Measurements from ENCODE around the gene STIM1.
A peak's percentile ranks its signal among the peaks of the same experiment; 100 is the strongest.
"Not testable (repeated sequence)": the region's sequence is repeated elsewhere in the genome, so short reads cannot be mapped to it uniquely, and the experiment has no call there.

The STIM1 gene

DNA sequence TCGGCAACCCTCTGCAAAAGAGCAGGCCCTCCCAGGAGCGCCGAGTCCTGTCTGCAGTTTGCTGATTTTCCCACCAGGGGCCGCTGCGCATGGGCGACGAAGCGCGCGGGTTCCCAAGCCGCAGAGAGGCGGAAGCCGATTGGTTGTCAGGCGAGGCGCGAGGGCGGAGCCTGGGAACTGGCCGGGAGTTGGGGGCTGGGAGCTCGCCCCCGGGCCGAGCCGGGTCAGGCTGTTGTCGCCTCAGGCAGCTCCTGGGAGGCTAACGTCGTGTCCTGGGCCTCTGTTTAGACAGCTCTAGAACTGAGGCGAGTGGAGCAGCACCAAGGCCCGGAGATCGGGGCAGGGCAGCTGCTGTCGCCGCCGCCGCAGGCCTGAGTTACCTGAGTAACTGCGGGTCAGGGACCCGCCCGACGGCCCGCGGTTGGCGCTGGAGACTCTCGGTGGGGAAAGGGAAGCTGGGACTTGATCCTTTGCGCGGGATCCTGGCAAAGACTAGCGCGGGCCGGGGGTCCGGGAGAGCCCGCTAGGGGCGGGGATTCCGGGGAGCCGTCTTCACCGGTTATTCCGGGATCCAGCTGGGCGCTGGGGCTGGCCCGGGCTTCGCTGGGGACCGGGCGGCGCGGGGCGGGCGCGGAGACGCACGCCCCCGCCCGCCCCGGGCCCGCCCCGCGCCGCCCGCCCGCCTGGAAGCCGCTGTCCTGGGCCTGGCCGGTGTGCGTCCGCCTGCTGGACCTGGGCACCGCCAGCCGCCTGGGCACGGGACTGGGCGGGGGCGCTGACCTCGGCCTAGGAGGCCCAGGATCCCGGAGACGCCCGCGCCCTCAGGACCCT lies at the start of gene STIM1:
STIM1 (plus strand) TSS at position 688 of the 831 bp plus-strand sequence. CDS start 607 bp downstream, outside the sequence.
- peak; percentile 97 for DNase-seq (ENCODE audit: low read depth)

DNA sequence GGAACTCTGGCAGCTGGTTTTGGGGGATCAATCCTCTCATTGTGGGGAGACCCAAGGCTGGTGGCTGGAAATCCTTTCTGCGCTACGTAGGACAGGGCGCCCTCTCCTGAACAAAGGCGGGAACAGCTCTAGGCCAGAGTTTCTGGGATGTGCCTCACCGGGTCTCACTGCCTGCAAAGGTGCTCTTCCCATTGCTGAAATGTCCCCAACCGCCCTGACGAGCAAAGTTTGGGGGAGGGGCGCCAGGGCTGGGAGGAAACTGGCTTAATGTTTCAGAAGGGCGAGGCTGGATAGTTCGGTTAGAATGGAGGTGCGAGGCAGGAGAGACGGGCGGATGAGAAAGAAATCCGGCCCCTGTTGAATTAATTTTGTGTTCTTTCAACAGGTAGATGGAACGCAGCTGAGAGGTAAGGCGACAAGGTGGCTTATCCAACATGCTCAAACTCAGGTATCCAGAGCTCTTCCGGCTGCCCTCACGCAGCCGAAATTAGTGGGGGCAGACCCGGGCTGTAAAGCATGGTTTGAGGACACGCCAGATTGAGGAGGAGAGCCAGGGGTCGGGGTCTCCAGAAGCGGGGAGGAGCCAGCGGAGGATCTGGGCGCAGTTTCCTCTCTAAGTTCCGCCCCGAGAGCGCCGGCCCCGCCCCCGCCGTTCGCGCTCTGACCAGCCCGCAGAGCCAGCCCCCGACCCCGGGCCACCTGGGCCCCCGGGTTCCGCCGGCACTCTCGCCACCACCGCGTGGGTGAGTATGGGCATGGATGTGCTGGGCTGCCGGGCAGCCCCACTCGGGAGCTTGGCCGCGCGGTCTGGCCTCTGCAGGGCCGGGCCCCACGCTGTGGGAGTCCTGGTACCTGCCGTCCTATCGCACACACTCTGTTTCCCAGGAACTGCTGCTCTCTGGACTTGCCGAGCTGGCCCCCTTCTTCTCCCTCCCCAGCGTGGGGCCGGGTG lies 47.3 kb upstream of the STIM1 start, which contains the start of gene PGAP2:
PGAP2 (plus strand) TSS at position 652 of the 952 bp plus-strand sequence. CDS start 2,700 bp downstream, outside the sequence.
- DNase-seq (ENCODE audit: low read depth): peak; percentile 40

DNA sequence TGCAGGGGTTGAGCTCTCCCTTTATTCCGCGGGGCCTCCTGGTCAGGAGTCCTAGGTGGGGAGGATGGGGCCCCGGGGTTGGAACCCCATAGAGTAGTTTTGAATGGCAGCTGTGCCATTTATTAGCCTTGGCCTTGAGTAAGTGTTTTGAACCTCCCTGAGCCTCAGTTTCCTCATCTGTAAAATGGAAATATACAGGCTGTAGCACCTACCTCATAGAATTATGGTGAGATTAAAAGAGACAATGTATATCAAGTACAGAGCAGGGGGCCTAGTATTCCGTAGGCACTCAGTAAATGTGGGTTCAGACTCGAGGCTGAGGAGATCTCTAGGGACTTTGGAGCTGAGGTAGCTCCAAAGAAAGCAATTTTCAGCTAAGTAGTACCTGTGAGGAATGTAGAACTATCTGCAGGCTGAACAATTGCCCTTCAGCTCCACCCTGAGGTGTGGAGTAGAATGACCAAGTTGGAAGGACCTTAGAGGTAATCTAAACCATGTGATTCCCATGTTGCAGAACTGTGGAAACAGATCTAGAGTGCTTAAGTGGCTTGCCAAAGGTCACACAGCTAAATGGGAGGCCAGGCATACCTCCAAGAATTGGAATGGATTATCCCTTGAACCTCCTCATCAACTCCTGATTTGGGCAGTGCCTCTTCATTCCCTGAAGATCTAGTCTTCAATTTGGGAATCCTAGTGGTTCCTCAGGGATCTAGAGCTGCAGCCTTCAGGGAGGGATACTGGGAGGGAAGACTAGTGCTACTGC lies 46.4 kb upstream of the STIM1 start:
- DNase-seq (ENCODE audit: low read depth): no peak

DNA sequence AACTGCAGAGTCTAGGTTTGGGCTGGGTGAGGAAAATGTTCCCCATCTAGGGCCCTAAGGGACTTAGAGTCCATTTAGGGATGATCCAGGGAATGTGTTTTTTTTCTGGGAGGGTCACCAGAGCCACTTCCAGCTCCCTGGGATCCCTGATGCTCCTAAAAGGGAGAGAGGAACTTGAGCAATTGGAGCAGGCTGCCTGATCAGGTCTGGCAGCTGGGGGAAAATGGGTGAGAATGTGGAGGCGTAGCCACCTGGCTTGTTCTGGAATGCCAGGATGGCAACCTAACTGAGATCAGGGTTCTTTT lies 45.9 kb upstream of the STIM1 start:
- DNase-seq (ENCODE audit: low read depth): no peak

DNA sequence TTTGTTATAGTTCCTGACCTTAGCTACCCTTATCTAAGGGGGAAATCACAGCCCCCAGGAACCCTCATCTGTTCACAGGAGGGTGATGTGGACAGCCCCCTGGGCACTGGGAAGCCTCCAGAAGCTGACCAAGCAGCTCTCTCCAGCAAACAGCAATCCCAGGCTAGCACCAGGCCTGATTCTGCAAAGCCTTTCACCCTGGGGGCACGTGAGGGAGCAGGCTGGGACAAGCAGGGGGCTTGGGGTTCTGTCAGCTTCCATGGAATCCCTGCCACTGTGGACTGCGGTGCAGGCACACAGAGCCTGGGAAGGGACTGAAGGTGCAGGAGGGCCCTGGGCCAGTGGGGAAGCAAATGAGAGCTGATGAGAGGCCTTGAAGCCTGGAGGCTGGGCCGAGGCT lies 45.0 kb upstream of the STIM1 start:
- no peak for DNase-seq (ENCODE audit: low read depth)

DNA sequence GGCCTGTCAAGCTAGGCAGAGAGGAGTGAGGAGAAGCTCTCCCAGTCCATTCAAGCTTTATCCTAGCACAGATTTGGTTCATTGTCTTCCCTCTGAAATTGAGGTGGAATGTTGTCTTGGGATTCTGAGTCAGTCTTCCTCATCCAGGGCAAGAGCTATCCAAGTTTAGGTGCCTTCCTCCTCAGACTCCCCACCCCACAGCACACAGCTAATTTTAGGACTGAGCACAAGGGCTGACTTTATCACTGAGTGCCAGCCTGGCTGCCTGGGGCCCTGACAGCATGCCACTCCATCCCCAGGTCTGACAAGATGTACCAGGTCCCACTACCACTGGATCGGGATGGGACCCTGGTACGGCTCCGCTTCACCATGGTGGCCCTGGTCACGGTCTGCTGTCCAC lies 44.5 kb upstream of the STIM1 start:
- DNase-seq (ENCODE audit: low read depth): no peak

DNA sequence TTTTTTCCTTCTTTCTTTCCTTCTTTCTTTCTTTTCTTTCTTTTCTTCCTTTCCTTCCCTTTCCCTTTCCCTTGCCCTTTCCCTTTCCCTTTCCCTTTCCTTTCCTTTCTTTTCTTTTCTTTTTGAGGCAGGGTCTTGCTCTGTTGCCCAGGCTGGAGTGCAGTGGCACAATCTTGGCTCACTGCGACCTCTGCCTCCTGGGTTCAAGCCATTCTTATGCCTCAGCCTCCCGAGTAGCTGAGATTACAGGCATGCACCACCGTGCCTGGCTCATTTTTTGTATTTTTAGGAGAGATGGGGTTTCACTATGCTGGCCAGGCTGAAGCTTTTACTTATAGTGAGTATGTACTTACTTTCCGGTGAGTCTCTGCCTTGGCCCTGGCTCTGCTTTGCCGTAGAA lies 40.6 kb upstream of the STIM1 start:
- DNase-seq (ENCODE audit: low read depth): not testable (repeated sequence)

DNA sequence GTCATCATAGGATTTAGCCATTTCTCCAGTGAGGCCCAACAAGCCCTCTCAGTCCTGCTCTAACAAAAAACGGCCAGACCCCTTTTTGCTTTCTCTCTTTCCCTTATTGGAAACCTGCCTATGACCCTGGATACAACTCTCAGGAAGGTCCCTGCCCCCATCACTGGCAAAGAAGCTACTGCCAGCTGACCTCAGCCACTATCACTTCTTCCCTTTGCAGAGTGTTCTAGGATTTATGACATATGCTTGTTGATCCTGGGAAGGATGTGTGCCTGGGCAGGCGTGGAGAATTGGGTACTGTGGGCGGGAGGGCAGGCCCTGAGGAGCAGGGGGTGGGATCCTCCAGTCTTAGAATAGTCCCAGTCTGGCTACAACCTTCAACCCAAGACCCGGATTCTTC lies 39.6 kb upstream of the STIM1 start:
- DNase-seq (ENCODE audit: low read depth): no peak

DNA sequence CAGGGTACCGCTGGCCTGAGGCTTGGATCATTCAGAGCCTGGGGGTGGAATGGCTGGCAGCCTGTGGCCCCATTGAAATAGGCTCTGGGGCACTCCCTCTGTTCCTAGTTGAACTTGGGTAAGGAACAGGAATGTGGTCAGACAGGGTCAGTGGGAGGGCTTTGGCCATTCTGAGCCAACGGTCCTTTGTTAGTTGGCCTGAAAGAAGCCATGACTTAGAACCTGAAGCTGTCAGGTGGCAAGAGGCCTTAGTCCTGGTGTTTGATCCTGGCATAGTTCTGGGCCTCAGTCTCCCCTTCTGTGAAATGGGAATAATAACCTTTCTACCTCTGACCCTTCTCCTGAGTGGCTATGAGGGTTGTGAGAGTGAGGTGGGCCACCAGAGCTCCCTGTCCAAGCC lies 38.8 kb upstream of the STIM1 start:
- DNase-seq (ENCODE audit: low read depth): no peak

DNA sequence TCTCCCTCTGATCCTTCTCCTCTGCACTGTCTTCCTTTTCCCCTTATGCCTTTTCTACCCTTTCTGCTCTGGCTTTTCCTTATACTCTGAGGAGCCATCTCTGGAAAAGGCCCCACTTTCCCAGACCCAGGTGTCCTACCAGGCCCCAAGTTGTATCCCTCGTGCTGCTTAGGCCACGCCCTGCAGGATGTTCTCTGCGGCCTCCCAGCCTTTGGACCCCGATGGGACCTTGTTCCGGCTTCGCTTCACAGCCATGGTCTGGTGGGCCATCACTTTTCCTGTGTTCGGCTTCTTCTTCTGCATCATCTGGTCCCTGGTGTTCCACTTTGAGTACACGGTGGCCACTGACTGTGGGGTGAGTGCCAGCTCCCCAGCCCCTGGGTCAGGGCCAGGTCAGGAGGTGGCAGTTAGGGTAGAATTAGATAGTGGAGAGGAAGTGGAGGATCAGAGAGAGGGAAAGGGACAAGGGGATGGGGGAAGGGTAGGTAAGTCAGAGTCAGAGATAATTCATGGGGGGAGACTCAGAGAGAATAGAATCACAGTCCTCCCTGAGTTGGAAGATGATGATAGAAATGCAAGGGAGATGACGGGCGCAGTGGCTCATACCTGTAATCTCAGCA lies 38.2 kb upstream of the STIM1 start:
- no peak for DNase-seq (ENCODE audit: low read depth)

DNA sequence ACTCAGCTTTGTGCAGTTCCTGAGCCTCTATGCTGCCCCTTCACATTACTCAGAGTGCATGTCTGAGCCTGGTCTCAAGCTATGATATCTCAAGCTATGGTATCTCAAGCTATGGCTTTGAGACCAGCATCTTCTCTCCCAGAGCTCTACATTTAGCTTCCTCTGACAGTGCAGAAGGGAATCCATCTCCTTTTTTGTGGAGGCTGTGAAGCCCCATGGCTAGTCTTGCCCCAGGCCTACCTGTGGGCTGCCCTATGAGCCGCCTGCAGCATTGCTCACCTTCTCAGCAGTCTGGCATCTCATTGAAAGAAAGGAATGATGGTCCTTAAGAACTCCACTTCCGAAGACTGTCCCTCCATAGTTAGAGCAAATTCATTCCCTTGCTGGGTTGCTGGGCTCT lies 34.5 kb upstream of the STIM1 start:
- no peak for DNase-seq (ENCODE audit: low read depth)

DNA sequence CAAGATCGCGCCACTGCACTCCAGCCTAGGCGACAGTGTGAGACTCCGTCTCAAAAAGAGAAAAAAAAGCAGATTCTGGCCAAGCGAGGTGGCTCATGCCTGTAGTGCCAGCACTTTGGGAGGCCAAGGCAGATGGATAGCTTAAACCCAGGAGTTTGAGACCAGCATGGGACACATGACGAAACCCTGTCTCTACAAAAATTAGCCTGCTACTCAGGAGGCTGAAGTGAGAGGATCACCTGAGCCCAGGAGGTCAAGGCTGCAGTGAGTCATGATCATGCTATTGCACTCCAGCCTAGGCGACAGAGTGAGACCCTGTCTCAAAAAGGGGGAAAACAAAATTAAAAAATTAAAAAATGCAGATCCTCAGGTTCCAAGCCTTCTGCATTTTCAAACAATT lies 33.2 kb upstream of the STIM1 start:
- DNase-seq (ENCODE audit: low read depth): no peak

DNA sequence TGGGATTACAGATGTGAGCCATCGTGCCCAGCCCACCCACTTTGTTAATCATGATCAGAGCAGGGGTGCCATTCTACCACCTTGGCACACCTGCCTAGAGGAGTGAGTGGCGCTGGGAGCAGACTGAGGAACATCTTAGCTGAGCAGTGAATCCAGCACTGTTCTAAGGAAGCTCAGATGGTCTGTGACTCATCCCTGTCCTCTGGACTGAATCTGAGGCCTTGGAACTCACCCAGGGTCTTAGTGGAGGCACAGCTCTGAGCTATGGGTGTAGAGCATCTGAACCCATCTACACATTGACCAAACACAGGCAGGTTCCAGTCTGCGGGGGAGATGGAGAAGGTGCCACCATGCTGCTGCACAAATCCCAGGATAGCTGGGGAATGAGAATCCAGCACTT lies 32.2 kb upstream of the STIM1 start:
- DNase-seq (ENCODE audit: low read depth): no peak

DNA sequence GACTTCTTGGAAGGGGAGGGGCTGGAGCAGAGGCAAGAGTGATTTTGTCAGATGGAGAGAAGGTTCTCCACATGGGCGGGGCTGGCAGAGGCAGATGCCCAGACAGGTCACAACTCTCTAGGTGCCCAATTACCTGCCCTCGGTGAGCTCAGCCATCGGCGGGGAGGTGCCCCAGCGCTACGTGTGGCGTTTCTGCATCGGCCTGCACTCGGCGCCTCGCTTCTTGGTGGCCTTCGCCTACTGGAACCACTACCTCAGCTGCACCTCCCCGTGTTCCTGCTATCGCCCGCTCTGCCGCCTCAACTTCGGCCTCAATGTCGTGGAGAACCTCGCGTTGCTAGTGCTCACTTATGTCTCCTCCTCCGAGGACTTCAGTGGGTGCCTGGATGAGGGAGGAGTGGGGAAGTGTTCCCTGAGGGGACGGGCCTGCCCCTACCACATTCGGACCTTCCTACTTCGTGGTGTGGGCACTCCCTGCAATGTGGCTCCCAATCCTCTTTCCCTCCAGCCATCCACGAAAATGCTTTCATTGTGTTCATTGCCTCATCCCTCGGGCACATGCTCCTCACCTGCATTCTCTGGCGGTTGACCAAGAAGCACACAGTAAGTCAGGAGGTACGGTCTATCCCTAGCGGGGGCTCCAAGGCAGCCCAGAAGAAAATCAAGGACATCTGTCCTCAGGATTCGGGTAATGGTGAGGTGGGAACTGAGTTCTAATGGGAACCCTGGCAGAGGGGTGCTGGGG lies 31.5 kb upstream of the STIM1 start:
- DNase-seq (ENCODE audit: low read depth): no peak

DNA sequence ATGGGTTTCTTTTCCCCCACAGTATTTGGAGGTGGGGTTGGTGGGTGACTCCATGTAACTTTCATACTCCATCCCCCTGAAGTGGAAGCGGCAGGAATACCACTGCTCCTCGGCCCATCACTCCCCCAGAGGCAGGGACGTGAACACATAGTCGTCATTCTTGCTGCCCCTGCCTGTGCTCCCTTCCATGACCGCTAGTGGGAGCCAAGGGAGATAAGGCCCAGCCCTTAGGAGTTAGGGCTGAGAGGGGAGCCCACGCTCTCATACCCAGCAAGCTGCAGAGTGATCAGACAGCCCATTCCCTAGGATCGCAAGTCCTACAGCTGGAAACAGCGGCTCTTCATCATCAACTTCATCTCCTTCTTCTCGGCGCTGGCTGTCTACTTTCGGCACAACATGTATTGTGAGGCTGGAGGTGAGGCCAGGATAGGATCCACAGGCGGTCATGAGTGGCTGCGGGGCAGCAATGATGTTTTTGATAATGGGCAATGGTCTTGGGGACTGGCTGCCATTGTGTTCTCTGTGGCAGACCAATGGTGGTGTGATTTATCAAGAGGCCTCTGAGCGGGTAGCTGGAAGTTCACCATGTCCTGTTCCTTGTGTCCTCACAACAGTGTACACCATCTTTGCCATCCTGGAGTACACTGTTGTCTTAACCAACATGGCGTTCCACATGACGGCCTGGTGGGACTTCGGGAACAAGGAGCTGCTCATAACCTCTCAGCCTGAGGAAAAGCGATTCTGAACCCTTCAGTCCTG lies 30.6 kb upstream of the STIM1 start:
- DNase-seq (ENCODE audit: low read depth): peak; percentile 74

DNA sequence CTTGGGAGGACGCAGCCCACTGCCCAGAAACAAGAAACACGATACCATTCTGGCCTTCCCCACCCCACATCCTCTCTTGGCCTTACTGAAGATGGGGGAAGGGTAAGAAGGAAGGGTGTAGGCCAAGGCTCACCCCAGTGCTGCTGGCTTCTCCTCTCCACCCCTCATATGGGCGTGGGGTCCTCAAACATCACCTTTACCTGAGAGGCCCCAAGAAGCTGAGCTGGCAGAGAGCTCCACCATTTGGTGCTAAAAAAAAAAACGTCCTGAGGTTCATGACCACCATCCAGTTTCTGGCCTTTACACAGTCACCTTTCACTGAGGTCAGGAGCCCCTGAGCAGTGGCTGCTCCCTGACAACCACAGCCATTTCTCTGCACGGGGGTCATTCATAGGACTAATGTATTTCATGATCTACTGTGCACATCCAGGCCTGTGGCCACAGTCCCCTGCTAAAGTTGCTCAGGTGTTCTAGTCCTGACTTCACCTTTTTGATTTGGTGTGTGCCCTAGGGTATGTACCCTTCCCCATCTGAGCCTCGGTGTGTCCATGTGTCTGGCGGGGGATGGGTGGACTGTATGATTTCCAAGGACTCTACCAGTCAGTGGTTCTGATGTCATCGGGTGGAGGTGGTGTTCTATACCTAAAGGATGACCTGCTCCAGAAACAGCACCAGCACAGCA lies 29.9 kb upstream of the STIM1 start:
- no peak for DNase-seq (ENCODE audit: low read depth)

DNA sequence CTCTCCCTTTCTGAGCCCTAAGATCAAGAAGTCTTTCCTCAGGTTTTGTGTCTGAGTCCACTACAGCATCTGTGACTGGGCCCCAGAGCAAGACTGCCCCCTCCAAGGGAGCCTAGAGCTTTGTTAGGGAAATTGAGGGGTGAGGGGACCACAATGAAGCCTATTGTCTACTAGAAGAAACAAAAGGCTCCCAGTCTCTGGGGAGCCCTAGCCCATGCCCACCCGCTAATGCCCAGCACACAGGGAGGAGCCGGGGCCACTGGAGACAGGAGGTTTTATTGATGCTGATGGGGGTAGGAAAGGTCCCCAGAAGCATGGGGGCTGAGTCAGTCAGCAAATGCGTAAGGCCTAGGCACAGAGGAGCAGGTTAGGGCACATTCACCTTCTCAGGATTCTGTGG lies 28.7 kb upstream of the STIM1 start:
- DNase-seq (ENCODE audit: low read depth): no peak

DNA sequence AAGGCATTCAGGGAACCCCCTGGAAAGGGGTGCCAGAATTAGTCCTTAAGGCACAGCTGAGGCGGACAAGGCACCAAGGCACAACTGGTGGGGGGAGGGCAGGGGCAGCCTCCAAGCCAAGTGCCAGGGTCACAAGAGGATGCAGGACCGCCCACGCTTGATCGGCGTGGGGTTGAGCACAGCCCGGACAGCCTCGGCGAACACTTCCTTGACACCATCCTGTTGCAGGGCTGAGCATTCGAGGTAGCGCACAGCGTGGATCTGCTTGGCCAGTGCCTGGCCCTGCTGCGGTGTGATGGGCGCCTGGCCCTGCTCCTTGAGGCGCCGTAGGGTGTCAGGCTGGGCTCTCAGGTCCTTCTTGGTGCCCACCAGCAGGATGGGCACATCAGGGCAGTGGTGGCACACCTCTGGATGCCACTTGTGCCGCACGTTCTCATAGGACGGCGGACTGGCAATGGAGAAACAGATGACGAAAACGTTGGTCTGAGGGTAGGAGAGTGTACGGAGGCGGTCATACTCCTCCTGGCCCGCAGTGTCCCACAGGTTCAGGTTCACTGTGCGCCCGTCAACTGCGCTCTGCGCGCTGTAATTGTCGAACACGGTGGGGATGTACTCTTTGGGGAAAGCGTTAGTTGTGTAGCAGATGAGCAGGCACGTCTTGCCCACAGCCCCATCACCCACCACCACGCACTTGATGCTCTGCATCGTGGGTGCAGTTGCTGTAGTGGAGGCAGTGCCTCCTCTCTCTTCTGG lies 27.9 kb upstream of the STIM1 start:
- no peak for DNase-seq (ENCODE audit: low read depth)

DNA sequence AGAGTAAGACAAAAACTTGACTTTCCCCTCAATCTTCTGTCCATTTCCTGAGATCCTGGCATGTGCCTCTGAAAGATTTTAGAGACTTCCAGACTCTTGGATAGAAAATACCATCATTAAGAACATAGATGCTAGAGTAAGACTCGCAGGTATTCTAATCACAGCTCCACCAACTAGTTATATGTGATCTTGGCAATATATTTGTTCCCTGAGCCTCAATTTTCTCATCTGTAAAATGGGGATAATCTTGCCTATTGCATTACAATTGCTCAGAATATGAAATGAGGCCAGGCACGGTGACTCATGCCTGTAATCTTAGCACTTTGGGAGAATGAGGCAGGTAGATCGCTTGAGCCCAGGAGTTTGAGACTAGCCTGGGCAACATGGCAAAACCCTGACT lies 25.4 kb upstream of the STIM1 start:
- no peak for DNase-seq (ENCODE audit: low read depth)

Measured in stimulated activated CD4-positive, alpha-beta T cell treated with anti-CD3 and anti-CD28 coated beads, Interleukin-2, amount 100 ng/mL, for 4 hours (primary cell).